Measurements from ENCODE around the gene FILIP1L. TPM values are rescaled to one million over a fixed set of nuclear protein-coding genes. Genes with fewer than 3 reads are reported as not detected.

FILIP1L gene
- total RNA-seq, 4 donors from 2014 or later: 26.7 to 46.3 (median 30.8) TPM

- H3K27ac ChIP-seq: peak overlapping the region in 1 of 4 donors; percentile 30
- H3K36me3 ChIP-seq: no peaks in the 10 kb centered on the region
- no peaks in the 10 kb centered on the region for H3K27me3 ChIP-seq
- peaks cover 0 to 28% (median 4%) of the 10 kb centered on the region in 4 donors for H3K4me1 ChIP-seq
- no peak overlapping the region for H3K4me3 ChIP-seq
- H3K9me3 ChIP-seq: no peaks in the 10 kb centered on the region
- WGBS, 2 donors: 82 to 86% methylated on average over 3 of the region's 3 CpGs
- DNase-seq (ENCODE audit: low spot score in 2 of 2): no peak
- TF ChIP-seq EP300 (IDR thresholded peaks at IDR 0.05) (no peak), POLR2A (IDR thresholded peaks at IDR 0.05) (no peak), CTCF (IDR thresholded peaks at IDR 0.05) (no peak)
These were observed 155.9 kb downstream of the FILIP1L start for GRCh38 chr3:99958222-99958912.

GRCh38 chr3:99957151-99957796, 157.0 kb downstream of the FILIP1L start:
- H3K4me3 ChIP-seq: no peak overlapping the region
- no peaks in the 10 kb centered on the region for H3K36me3 ChIP-seq
- no peaks in the 10 kb centered on the region for H3K27me3 ChIP-seq
- DNase-seq (ENCODE audit: low spot score in 2 of 2): no peak
- WGBS, 2 donors: 64 to 70% methylated on average over 4 of the region's 4 CpGs
- H3K27ac ChIP-seq: peak overlapping the region in 1 of 4 donors; percentile 27
- TF ChIP-seq POLR2A (IDR thresholded peaks at IDR 0.05) (no peak), CTCF (IDR thresholded peaks at IDR 0.05) (no peak), EP300 (IDR thresholded peaks at IDR 0.05) (no peak)
- no peaks in the 10 kb centered on the region for H3K9me3 ChIP-seq
- H3K4me1 ChIP-seq: peaks cover 0 to 28% (median 4%) of the 10 kb centered on the region in 4 donors

GRCh38 chr3:99955773-99956562, 158.3 kb downstream of the FILIP1L start:
- H3K4me1 ChIP-seq: peaks cover 0 to 28% (median 2%) of the 10 kb centered on the region in 4 donors
- WGBS, 2 donors: 94 to 97% methylated on average over 10 of the region's 10 CpGs
- no peak for TF ChIP-seq CTCF (IDR thresholded peaks at IDR 0.05)
- no peak for TF ChIP-seq EP300 (IDR thresholded peaks at IDR 0.05)
- no peak for TF ChIP-seq POLR2A (IDR thresholded peaks at IDR 0.05)
- H3K9me3 ChIP-seq: no peaks in the 10 kb centered on the region
- H3K27me3 ChIP-seq: no peaks in the 10 kb centered on the region
- no peaks in the 10 kb centered on the region for H3K36me3 ChIP-seq
- no peak overlapping the region for H3K27ac ChIP-seq
- no peak overlapping the region for H3K4me3 ChIP-seq
- DNase-seq (ENCODE audit: low spot score in 2 of 2): no peak

GRCh38 chr3:99954914-99955644, 159.2 kb downstream of the FILIP1L start:
- no peaks in the 10 kb centered on the region for H3K9me3 ChIP-seq
- TF ChIP-seq EP300 (IDR thresholded peaks at IDR 0.05) (no peak), CTCF (IDR thresholded peaks at IDR 0.05) (no peak), POLR2A (IDR thresholded peaks at IDR 0.05) (no peak)
- no peaks in the 10 kb centered on the region for H3K36me3 ChIP-seq
- no peak overlapping the region for H3K4me3 ChIP-seq
- H3K27me3 ChIP-seq: no peaks in the 10 kb centered on the region
- H3K27ac ChIP-seq: no peak overlapping the region
- peaks cover 0 to 19% (median 0%) of the 10 kb centered on the region in 4 donors for H3K4me1 ChIP-seq
- WGBS, 2 donors: 55 to 69% methylated on average over 4 of the region's 4 CpGs
- DNase-seq (ENCODE audit: low spot score in 2 of 2): no peak
